PC-3 (cell line): ENCODE measurements around the gene THAP2.

Source experiments
- EZH2 ChIP-seq: fragments of 300-600 bp; sonication (generic); IDR thresholded peaks from one replicate; pipeline ENCODE4 v1.6.1; 2017; ENCODE audit warnings: antibody characterized with exemption, mild to moderate bottlenecking, low read length; ENCODE audit not compliant: unreplicated experiment
- EZH2phosphoT487 ChIP-seq: fragments of 300-600 bp; sonication (generic); IDR thresholded peaks from 2 replicates; pipeline ENCODE4 v1.6.1; 2018; ENCODE audit warnings: mild to moderate bottlenecking, antibody characterized with exemption, low read length, borderline replicate concordance
- TF ChIP-seq, protein P1 (sequence below): fragments of 300-600 bp; sonication (generic); conservative IDR thresholded peaks from 2 replicates; pipeline ENCODE4 v1.5.1; 2017; ENCODE audit warnings: antibody characterized with exemption, low read depth, mild to moderate bottlenecking, low read length

DNA sequence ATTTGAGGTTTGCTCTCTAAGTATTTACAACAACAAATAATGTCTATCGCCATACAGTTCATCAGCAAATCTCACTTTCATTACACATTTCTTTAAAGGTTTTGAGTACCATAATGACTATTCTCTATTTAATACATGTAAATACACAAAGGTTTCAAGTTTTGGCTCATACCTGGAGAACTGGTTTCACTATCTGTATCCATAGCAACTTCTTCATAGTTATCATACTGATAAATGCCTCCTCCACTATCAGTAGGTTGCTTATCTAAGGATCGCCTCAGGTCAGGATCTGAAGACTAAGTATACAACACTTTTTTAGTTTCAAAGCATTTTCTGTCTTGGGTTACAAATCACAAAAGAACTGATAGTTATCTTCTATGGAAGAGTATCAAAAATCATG, 21.8 kb upstream of the THAP2 start:
- TF ChIP-seq, protein P1, sequence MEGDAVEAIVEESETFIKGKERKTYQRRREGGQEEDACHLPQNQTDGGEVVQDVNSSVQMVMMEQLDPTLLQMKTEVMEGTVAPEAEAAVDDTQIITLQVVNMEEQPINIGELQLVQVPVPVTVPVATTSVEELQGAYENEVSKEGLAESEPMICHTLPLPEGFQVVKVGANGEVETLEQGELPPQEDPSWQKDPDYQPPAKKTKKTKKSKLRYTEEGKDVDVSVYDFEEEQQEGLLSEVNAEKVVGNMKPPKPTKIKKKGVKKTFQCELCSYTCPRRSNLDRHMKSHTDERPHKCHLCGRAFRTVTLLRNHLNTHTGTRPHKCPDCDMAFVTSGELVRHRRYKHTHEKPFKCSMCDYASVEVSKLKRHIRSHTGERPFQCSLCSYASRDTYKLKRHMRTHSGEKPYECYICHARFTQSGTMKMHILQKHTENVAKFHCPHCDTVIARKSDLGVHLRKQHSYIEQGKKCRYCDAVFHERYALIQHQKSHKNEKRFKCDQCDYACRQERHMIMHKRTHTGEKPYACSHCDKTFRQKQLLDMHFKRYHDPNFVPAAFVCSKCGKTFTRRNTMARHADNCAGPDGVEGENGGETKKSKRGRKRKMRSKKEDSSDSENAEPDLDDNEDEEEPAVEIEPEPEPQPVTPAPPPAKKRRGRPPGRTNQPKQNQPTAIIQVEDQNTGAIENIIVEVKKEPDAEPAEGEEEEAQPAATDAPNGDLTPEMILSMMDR, result no peak
- TF ChIP-seq EZH2phosphoT487, result no peak
- no peak for TF ChIP-seq EZH2
